Stimulated activated naive CD4-positive, alpha-beta T cell treated with Interleukin-2 at 50 U/mL for 16 hours (primary cell): Measurements from ENCODE around the gene BBLN.
"Not testable (repeated sequence)": the region's sequence is repeated elsewhere in the genome, so short reads cannot be mapped to it uniquely, and the experiment has no call there.

ENCODE experiments used
- DNase-seq: peaks from one replicate; lab custom pipeline; 2025; lab: John Stamatoyannopoulos, UW

Gene BBLN

GRCh38 chr9:128124873-128125579, 35.0 kb upstream of the BBLN start:
- DNase-seq: no peak

- DNase-seq: no peak
Measured at GRCh38 chr9:128125580-128126354, 34.3 kb upstream of the BBLN start.

- DNase-seq: peak; percentile 77
Measured at GRCh38 chr9:128127568-128127989, 32.5 kb upstream of the BBLN start, which contains the start of gene PTGES2. TSS of gene PTGES2 (minus strand) at chr9:128127729. CDS start at chr9:128127717, 12 bp downstream.

- DNase-seq: peak; percentile 87
Measured at GRCh38 chr9:128127990-128128835, 31.9 kb upstream of the BBLN start.

- DNase-seq: no peak
Measured at GRCh38 chr9:128128836-128129590, 31.1 kb upstream of the BBLN start.

GRCh38 chr9:128129976-128130590, 30.0 kb upstream of the BBLN start:
- not testable (repeated sequence) for DNase-seq

- not testable (repeated sequence) for DNase-seq
Measured at GRCh38 chr9:128130651-128131050, 29.4 kb upstream of the BBLN start.

GRCh38 chr9:128131346-128131745, 28.7 kb upstream of the BBLN start:
- not testable (repeated sequence) for DNase-seq

- not testable (repeated sequence) for DNase-seq
Measured at GRCh38 chr9:128132139-128132538, 27.9 kb upstream of the BBLN start.

- DNase-seq: not testable (repeated sequence)
Measured at GRCh38 chr9:128135561-128135960, 24.5 kb upstream of the BBLN start.

GRCh38 chr9:128136816-128137793, 23.0 kb upstream of the BBLN start:
- DNase-seq: no peak

- DNase-seq: no peak
Measured at GRCh38 chr9:128138001-128138400, 22.1 kb upstream of the BBLN start.

GRCh38 chr9:128139621-128140020, 20.4 kb upstream of the BBLN start:
- no peak for DNase-seq

- no peak for DNase-seq
Measured at GRCh38 chr9:128141604-128142003, 18.5 kb upstream of the BBLN start.

- no peak for DNase-seq
Measured at GRCh38 chr9:128142061-128142460, 18.0 kb upstream of the BBLN start.

- no peak for DNase-seq
Measured at GRCh38 chr9:128142596-128142995, 17.5 kb upstream of the BBLN start.

GRCh38 chr9:128143525-128144238, 16.4 kb upstream of the BBLN start:
- no peak for DNase-seq

- DNase-seq: no peak
Measured at GRCh38 chr9:128144239-128145181, 15.6 kb upstream of the BBLN start.
